Activated T-helper 17 cell treated with anti-CD3 and anti-CD28 coated beads, Interleukin-2, amount 50 U/mL, for 72 hours (primary cell): Measurements from ENCODE around the gene GZF1. TPM values are rescaled to one million over a fixed set of nuclear protein-coding genes. Genes with fewer than 3 reads are reported as not detected.

ENCODE experiments used
- ATAC-seq: fragments of 150-1000 bp; cut with Tn5 transposase; replicated peaks from 2 replicates; pipeline ENCODE4 v1.10.0; 2021; ENCODE audit warnings: mild to moderate bottlenecking, moderate library complexity
- H3K27ac Mint-ChIP-seq: one replicate; pipeline ENCODE4 v1.8.0; 2022; ENCODE audit warnings: mixed read lengths
- H3K27me3 Mint-ChIP-seq: one replicate; pipeline ENCODE4 v1.8.0; 2022; ENCODE audit warnings: mixed read lengths
- H3K36me3 Mint-ChIP-seq: one replicate; pipeline ENCODE4 v1.8.0; 2022; ENCODE audit warnings: low read depth, mild to moderate bottlenecking, mixed read lengths
- H3K4me1 Mint-ChIP-seq: one replicate; pipeline ENCODE4 v1.8.0; 2022; ENCODE audit warnings: mixed read lengths
- H3K4me3 Mint-ChIP-seq: one replicate; pipeline ENCODE4 v1.8.0; 2022; ENCODE audit warnings: mild to moderate bottlenecking, mixed read lengths
- H3K9me3 Mint-ChIP-seq: one replicate; pipeline ENCODE4 v1.8.0; 2022; ENCODE audit warnings: mixed read lengths
- total RNA-seq, 2 donors: library from RNA; stranded (reverse); gene quantifications; one replicate each; pipeline ENCODE4 v1.2.3, GENCODE V29; 2022

The GZF1 gene
- total RNA-seq, 2 donors from 2014 or later: 7.5 to 9.6 TPM

- Mint-ChIP-seq H3K4me3 (peak overlapping the region; percentile 34), H3K4me1 (peaks cover 21% of the 10 kb centered on the region), H3K9me3 (no peaks in the 10 kb centered on the region), H3K36me3 (peaks cover 73% of the 10 kb centered on the region), H3K27me3 (no peaks in the 10 kb centered on the region), H3K27ac (peak overlapping the region; percentile 9)
- ATAC-seq: peak; percentile 93
Observed at GRCh38 chr20:23399568-23400241, 37.7 kb downstream of the GZF1 start.

GRCh38 chr20:23401051-23401450 lies 39.1 kb downstream of the GZF1 start:
- peaks cover 60% of the 10 kb centered on the region for H3K36me3 Mint-ChIP-seq
- no peaks in the 10 kb centered on the region for H3K27me3 Mint-ChIP-seq
- no peak overlapping the region for H3K4me3 Mint-ChIP-seq
- peaks cover 21% of the 10 kb centered on the region for H3K4me1 Mint-ChIP-seq
- no peak for ATAC-seq
- H3K27ac Mint-ChIP-seq: no peak overlapping the region
- H3K9me3 Mint-ChIP-seq: no peaks in the 10 kb centered on the region

DNA sequence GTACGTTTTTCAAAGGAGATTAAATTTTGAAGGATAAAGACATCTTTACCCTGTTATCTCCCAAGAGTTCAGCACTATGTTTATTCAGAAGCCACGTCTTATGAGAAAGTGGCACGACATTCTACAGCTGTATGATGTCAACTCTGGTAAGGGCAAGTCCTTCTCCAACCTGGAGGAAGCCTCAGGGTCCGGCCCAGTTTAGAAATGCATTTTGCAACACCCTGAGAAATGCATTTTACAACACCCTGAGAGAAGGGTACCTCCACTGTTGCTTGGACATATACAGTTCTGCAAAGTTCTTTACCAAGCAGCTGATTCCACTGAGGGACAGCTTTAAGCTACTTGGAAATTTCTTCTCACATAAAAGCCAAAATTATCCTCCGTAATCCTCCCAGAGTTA lies 41.8 kb downstream of the GZF1 start:
- Mint-ChIP-seq H3K36me3 (peaks cover 39% of the 10 kb centered on the region), H3K9me3 (no peaks in the 10 kb centered on the region), H3K4me3 (no peak overlapping the region), H3K27ac (no peak overlapping the region), H3K27me3 (no peaks in the 10 kb centered on the region), H3K4me1 (peaks cover 25% of the 10 kb centered on the region)
- ATAC-seq: no peak

DNA sequence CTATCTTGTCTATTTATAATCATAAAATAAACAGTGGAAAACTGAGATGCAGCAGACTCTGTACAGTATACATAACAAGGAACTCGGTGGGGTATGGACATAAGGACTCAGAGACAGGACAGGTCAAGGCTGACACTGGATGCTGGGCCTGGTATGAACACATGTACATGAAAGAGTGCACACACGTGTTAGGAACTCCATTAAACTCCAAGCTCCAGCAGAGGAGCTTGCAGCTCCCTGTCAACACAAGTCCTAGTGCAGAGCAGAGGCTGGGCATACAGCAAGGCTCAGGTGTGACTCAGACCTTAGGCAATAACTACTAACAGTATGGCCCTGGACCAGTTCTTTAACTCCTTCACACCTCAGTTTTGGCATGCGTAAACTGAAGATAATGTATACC lies 42.2 kb downstream of the GZF1 start:
- H3K27me3 Mint-ChIP-seq: no peaks in the 10 kb centered on the region
- H3K4me3 Mint-ChIP-seq: no peak overlapping the region
- peaks cover 25% of the 10 kb centered on the region for H3K4me1 Mint-ChIP-seq
- no peak for ATAC-seq
- H3K9me3 Mint-ChIP-seq: no peaks in the 10 kb centered on the region
- H3K27ac Mint-ChIP-seq: no peak overlapping the region
- peaks cover 35% of the 10 kb centered on the region for H3K36me3 Mint-ChIP-seq

- Mint-ChIP-seq H3K27me3 (no peaks in the 10 kb centered on the region), H3K4me3 (no peak overlapping the region), H3K4me1 (peaks cover 16% of the 10 kb centered on the region), H3K9me3 (no peaks in the 10 kb centered on the region), H3K27ac (no peak overlapping the region), H3K36me3 (peaks cover 15% of the 10 kb centered on the region)
- no peak for ATAC-seq
Observed at GRCh38 chr20:23406880-23407279, 44.9 kb downstream of the GZF1 start.

DNA sequence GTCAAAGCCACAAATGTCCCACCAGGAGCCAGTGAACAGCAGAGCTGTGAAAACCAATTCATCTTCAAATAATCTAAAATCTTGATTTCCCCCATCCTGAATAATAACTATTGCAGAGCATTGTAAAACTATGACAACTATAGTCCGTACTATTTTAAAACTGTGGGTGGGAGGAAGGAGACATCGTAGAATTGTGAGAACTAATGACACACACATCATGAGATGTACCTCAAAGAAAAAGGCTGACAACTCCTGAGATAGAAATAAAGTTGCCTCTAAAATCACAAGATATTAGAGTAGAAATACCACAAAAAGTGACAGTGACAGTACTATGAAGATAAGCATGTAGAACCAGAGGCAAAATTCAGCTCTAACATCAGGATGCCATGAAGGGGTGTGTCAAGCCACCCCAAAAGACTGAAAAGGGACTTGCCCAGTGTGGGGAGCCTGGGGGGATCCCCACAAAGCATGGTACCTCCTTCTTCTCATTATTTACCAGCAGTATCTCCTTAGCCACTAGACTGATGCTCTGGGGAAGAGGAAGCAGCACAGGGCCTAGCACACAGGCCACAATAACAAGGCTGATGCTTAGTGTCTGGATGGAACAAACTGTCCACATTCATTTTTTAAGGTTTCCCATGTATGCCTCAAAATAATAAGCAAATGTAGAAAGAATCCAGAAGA lies 45.9 kb downstream of the GZF1 start:
- Mint-ChIP-seq H3K36me3 (peaks cover 8% of the 10 kb centered on the region), H3K9me3 (no peaks in the 10 kb centered on the region), H3K27ac (peak overlapping the region; percentile 55), H3K4me1 (peaks cover 16% of the 10 kb centered on the region), H3K4me3 (peak overlapping the region; percentile 42), H3K27me3 (no peaks in the 10 kb centered on the region)
- peak; percentile 98 for ATAC-seq

- H3K9me3 Mint-ChIP-seq: no peaks in the 10 kb centered on the region
- peak overlapping the region; percentile 42 for H3K4me3 Mint-ChIP-seq
- H3K27ac Mint-ChIP-seq: no peak overlapping the region
- H3K36me3 Mint-ChIP-seq: peaks cover 5% of the 10 kb centered on the region
- peaks cover 16% of the 10 kb centered on the region for H3K4me1 Mint-ChIP-seq
- no peaks in the 10 kb centered on the region for H3K27me3 Mint-ChIP-seq
- ATAC-seq: no peak
Observed at GRCh38 chr20:23408957-23409356, 47.0 kb downstream of the GZF1 start.

GRCh38 chr20:23409800-23410199 lies 47.8 kb downstream of the GZF1 start:
- ATAC-seq: no peak
- H3K27me3 Mint-ChIP-seq: no peaks in the 10 kb centered on the region
- no peak overlapping the region for H3K4me3 Mint-ChIP-seq
- H3K36me3 Mint-ChIP-seq: peaks cover 5% of the 10 kb centered on the region
- H3K4me1 Mint-ChIP-seq: peaks cover 12% of the 10 kb centered on the region
- H3K27ac Mint-ChIP-seq: no peak overlapping the region
- no peaks in the 10 kb centered on the region for H3K9me3 Mint-ChIP-seq

GRCh38 chr20:23410916-23411695 lies 49.1 kb downstream of the GZF1 start:
- H3K9me3 Mint-ChIP-seq: no peaks in the 10 kb centered on the region
- ATAC-seq: no peak
- H3K27ac Mint-ChIP-seq: no peak overlapping the region

DNA sequence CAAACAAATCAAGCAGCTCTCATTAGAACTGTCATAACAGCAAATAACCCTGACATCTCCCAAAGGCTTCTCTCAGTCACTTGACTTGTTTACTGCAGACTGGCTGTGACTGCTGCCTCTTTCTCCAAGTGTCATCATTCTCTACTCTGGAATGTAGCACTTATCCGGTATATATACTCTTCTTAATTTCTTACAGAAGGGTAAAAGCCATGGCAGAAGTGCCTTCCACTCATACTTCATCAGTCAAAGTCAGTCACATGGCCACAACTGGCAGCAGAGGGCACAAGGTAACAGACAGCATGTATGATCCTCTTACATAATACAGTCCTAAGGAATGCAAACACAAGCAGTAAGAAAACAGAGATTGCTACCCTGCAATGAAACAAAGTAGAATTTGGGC lies 50.0 kb downstream of the GZF1 start:
- Mint-ChIP-seq H3K9me3 (no peaks in the 10 kb centered on the region), H3K36me3 (peaks cover 5% of the 10 kb centered on the region), H3K27me3 (no peaks in the 10 kb centered on the region), H3K27ac (no peak overlapping the region), H3K4me3 (no peak overlapping the region), H3K4me1 (peaks cover 12% of the 10 kb centered on the region)
- ATAC-seq: no peak

More at GRCh38 chr20:23410916-23411695, 49.1 kb downstream of the GZF1 start:
- H3K4me3 Mint-ChIP-seq: no peak overlapping the region
- H3K4me1 Mint-ChIP-seq: peaks cover 12% of the 10 kb centered on the region
- H3K27me3 Mint-ChIP-seq: no peaks in the 10 kb centered on the region
- H3K36me3 Mint-ChIP-seq: peaks cover 5% of the 10 kb centered on the region

GRCh38 chr20:23413862-23414422 lies 52.0 kb downstream of the GZF1 start:
- ATAC-seq: no peak
- H3K36me3 Mint-ChIP-seq: peaks cover 5% of the 10 kb centered on the region
- H3K27ac Mint-ChIP-seq: no peak overlapping the region
- no peaks in the 10 kb centered on the region for H3K27me3 Mint-ChIP-seq
- no peaks in the 10 kb centered on the region for H3K9me3 Mint-ChIP-seq
- H3K4me3 Mint-ChIP-seq: no peak overlapping the region
- H3K4me1 Mint-ChIP-seq: no peaks in the 10 kb centered on the region

DNA sequence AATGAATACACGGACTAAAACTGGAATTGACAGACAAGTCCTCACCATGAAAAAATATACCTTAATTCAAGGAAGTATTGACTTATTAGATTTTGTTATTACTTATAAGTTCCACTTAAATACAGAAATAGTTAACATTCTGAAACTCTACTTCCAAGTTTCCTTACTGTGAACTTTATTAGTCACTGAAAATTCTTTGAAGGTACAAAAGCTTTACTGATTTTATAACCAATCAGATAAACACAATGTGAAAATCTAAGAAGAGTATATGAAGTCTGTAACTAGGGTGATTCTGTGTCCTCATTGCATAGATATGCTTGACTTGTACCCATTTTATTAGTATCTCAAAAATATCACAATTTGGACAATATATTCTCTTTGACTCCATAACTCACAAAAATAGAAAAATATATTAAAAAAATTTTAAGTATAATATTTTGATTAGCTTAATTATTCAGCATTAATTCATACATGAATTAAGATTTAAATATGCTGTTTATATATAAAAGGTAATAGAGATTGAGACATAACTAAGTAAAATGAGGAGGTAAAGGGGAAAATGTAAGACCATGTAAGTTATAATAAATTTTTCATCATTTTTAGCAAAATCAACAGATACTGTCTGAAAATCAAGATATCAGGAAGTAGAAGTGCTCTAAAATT lies 52.7 kb downstream of the GZF1 start:
- Mint-ChIP-seq H3K36me3 (peaks cover 6% of the 10 kb centered on the region), H3K4me3 (no peak overlapping the region), H3K27ac (no peak overlapping the region), H3K27me3 (no peaks in the 10 kb centered on the region), H3K4me1 (no peaks in the 10 kb centered on the region), H3K9me3 (no peaks in the 10 kb centered on the region)
- no peak for ATAC-seq

DNA sequence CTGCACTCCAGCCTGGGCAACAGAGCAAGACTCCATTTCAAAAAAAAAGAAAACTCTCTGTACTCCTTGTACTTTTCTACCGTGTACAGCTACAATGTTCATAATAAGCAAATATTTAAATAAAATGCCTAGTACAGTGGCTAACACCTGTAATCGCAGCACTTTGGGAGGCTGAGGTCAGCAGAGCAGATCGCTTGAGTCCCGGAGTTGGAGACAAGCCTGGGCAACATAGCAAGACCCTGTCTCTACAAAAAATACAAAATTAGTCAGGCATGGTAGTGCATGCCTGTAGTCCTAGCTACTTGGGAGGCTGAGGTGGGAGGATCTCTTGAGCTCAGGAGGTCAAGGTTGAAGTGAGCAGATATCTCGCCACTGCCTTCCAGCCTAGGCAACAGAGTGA lies 53.6 kb downstream of the GZF1 start:
- no peaks in the 10 kb centered on the region for H3K9me3 Mint-ChIP-seq
- H3K4me3 Mint-ChIP-seq: no peak overlapping the region

DNA sequence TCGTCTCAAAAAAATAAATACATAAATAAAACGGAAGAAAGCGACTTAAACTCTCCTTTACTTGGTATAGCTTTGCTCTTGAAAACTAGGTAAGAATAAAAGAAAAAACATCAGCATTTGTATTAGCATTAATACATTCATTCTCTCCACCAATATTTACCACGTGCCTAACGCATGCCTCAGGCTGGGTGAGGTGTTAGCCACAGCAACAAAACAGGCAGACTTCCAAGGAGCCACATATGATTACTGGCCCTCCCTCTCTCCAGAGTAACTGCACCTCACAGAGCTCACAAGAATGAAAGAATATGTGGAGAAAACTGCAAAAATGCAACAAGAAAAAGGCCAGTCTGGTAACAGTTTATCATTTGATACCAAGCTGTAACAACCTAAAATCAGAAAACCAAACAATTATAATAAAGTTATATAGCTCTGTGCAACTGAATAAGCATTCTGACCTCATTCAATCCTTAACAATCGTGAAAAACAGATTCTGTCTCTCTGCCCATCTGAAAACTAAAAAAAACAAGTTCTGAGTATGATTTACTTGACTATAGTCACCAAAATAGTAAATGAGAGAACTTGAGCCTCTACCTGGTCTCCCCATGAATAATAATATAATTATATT lies 54.1 kb downstream of the GZF1 start:
- H3K4me3 Mint-ChIP-seq: no peak overlapping the region
- H3K36me3 Mint-ChIP-seq: peaks cover 12% of the 10 kb centered on the region
- no peaks in the 10 kb centered on the region for H3K27me3 Mint-ChIP-seq
- H3K4me1 Mint-ChIP-seq: no peaks in the 10 kb centered on the region
- no peak overlapping the region for H3K27ac Mint-ChIP-seq
- no peak for ATAC-seq
- H3K9me3 Mint-ChIP-seq: no peaks in the 10 kb centered on the region

More for the DNA sequence above, 53.6 kb downstream of the GZF1 start:
- no peak for ATAC-seq
- no peaks in the 10 kb centered on the region for H3K4me1 Mint-ChIP-seq
- no peaks in the 10 kb centered on the region for H3K27me3 Mint-ChIP-seq
- H3K36me3 Mint-ChIP-seq: peaks cover 12% of the 10 kb centered on the region
- H3K27ac Mint-ChIP-seq: no peak overlapping the region
